GM23338 (cell line): Measurements from ENCODE around the gene ZDHHC23. TPM values are rescaled to one million over a fixed set of nuclear protein-coding genes. Genes with fewer than 3 reads are reported as not detected.
A peak's percentile ranks its signal among the peaks of the same experiment; 100 is the strongest.

Source experiments
- ATAC-seq: fragments of 200-7000 bp; cut with Tn5 transposase; 3 replicates; pipeline ENCODE4 v1.9.1; 2020
- DNase-seq: peaks from one replicate; pipeline ENCODE4 v3.0.0-alpha.2; 2015; ENCODE audit warnings: low spot score
- H2AFZ ChIP-seq: fragments of 200-600 bp; sonication (generic); 2 replicates; pipeline ENCODE4 v1.8.0; 2016; ENCODE audit warnings: antibody characterized with exemption, mild to moderate bottlenecking, moderate library complexity
- H3F3A ChIP-seq: fragments of 200-600 bp; sonication (generic); replicated peaks from 2 replicates; pipeline ENCODE4 v1.8.0; 2017; ENCODE audit warnings: antibody characterized with exemption, mixed run types, low read depth
- H3K27ac ChIP-seq: fragments of 200-600 bp; sonication (generic); 2 replicates; pipeline ENCODE4 v1.6.1; 2016; ENCODE audit warnings: low read depth
- H3K27me3 ChIP-seq: fragments of 200-600 bp; sonication (generic); 2 replicates; pipeline ENCODE4 v1.8.0; 2016; ENCODE audit warnings: mild to moderate bottlenecking, mixed run types, moderate library complexity; ENCODE audit not compliant: insufficient read depth
- H3K36me3 ChIP-seq: fragments of 200-600 bp; sonication (generic); 2 replicates; pipeline ENCODE4 v1.8.0; 2016; ENCODE audit warnings: mild to moderate bottlenecking; ENCODE audit not compliant: insufficient read depth
- H3K4me1 ChIP-seq: fragments of 200-600 bp; sonication (generic); 2 replicates; pipeline ENCODE4 v1.8.0; 2016; ENCODE audit warnings: mild to moderate bottlenecking, moderate library complexity; ENCODE audit not compliant: insufficient read depth
- H3K4me2 ChIP-seq: fragments of 200-600 bp; sonication (generic); 2 replicates; pipeline ENCODE4 v1.7.1; 2017; ENCODE audit warnings: mixed run types
- H3K4me3 ChIP-seq: fragments of 200-600 bp; sonication (generic); 2 replicates; pipeline ENCODE4 v1.6.1; 2016; ENCODE audit warnings: mixed run types
- H3K79me2 ChIP-seq: fragments of 200-600 bp; sonication (generic); replicated peaks from 2 replicates; pipeline ENCODE4 v1.8.0; 2017; ENCODE audit warnings: mild to moderate bottlenecking; ENCODE audit not compliant: insufficient read depth
- H3K9me2 ChIP-seq: fragments of 200-600 bp; sonication (generic); 2 replicates; pipeline ENCODE4 v1.8.0; 2017; ENCODE audit not compliant: insufficient read depth
- H4K20me1 ChIP-seq: fragments of 200-600 bp; sonication (generic); replicated peaks from 2 replicates; pipeline ENCODE4 v1.8.0; 2017; ENCODE audit warnings: mild to moderate bottlenecking; ENCODE audit not compliant: insufficient read depth
- H3K27ac Mint-ChIP-seq: 2 replicates; pipeline ENCODE4 v1.8.0; 2020; ENCODE audit warnings: inconsistent platforms, mild to moderate bottlenecking, moderate library complexity, mixed read lengths
- H3K27me3 Mint-ChIP-seq: 3 replicates; pipeline ENCODE4 v1.8.0; 2022; ENCODE audit warnings: low read depth, mild to moderate bottlenecking, moderate library complexity, mixed read lengths, inconsistent platforms; ENCODE audit not compliant: insufficient read depth, poor library complexity
- H3K36me3 Mint-ChIP-seq: 3 replicates; pipeline ENCODE4 v1.8.0; 2021; ENCODE audit warnings: low read depth, mild to moderate bottlenecking, inconsistent platforms, moderate library complexity, mixed read lengths
- H3K4me1 Mint-ChIP-seq: 3 replicates; pipeline ENCODE4 v1.8.0; 2020; ENCODE audit warnings: mild to moderate bottlenecking, inconsistent platforms, mixed read lengths
- H3K4me3 Mint-ChIP-seq: 3 replicates; pipeline ENCODE4 v1.8.0; 2021; ENCODE audit warnings: moderate library complexity, mild to moderate bottlenecking, inconsistent platforms, mixed read lengths
- H3K9me3 Mint-ChIP-seq: 3 replicates; pipeline ENCODE4 v1.8.0; 2020; ENCODE audit warnings: moderate library complexity, mild to moderate bottlenecking, inconsistent platforms, mixed read lengths
- CTCF ChIP-seq, 2 experiments: fragments of 200-600 bp in 1 of 2; sonication (generic) in 1 of 2; conservative IDR thresholded peaks; 2 replicates each; pipeline versions ENCODE4 v1.5.1 to v1.6.1; 2016 to 2017; ENCODE audit warnings: antibody characterized with exemption in 2 of 2, low read depth in 2 of 2, mild to moderate bottlenecking in 2 of 2, moderate library complexity in 1 of 2
- ZNF462 ChIP-seq: fragments of 250-450 bp; sonication (Bioruptor Pico); IDR thresholded peaks from 2 replicates; pipeline ENCODE4 v1.5.0; 2020; ENCODE audit warnings: mild to moderate bottlenecking, moderate library complexity
- polyA plus RNA-seq: library from polyadenylated mRNA; unstranded; fragments of >200 nt; fragmentation: Nextera tagmentation; extraction: Ambion mirVana; gene quantifications from 2 replicates; pipeline ENCODE4 v1.2.1, GENCODE V29; 2016
- total RNA-seq: library from RNA; depleted of rRNA; stranded (reverse); fragments of >200 nt; shearing (Covaris generic); gene quantifications from 2 replicates; pipeline ENCODE4 v1.2.3, GENCODE V29; 2014

ZDHHC23 gene
- total and polyA plus RNA-seq, 2 experiments from 2014 or later: 3.5 to 14.5 TPM

GRCh38 chr3:113910966-113911365 is 36.8 kb upstream of the ZDHHC23 start (continued):
- TF ChIP-seq CTCF (conservative IDR thresholded peaks at IDR 0.05; ENCODE audit: low read depth in 2 of 2): no peak

DNA sequence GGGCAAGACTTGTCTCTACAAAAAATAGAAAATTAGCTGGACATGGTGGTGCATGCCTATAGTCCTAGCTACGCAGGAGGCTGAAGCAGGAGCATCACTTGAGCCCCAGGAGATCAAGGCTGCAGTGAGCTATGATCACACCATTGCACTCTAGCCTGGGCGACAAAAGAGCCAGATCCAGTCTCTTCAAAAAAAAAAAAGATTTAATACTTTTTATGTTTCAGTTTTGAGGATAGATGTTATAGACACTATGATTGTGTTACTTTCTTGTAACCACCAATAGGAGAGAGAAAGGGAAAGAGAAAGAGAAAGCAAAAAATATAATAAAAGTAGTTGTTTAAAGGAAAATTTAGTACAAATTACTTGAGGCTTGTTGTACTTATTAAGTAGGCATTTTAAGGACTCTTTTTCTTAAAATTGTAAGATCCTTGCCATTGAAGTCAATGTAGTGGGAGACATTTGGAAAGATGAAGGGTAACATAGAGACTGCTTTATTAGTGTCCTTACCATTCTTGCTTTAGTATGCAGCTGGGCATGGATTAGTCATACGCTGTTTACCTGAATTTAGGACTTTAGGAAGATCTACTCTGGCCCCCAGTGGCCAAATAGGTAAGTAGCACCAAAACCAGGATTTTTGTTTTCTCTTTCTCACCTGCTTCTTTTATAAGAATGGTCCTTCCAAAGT is 35.1 kb upstream of the ZDHHC23 start:
- no peak overlapping the region for H3K4me2 ChIP-seq
- no peaks in the 10 kb centered on the region for H3K36me3 Mint-ChIP-seq
- no peaks in the 10 kb centered on the region for H3K9me3 Mint-ChIP-seq

More for the DNA sequence above, 35.1 kb upstream of the ZDHHC23 start:
- Histone ChIP-seq H3K4me3 (no peak overlapping the region), H3K27ac (no peak overlapping the region), H3K79me2 (no peaks in the 10 kb centered on the region), H3K27me3 (no peaks in the 10 kb centered on the region), H2AFZ (no peak overlapping the region), H3K9me2 (no peaks in the 10 kb centered on the region), H4K20me1 (no peaks in the 10 kb centered on the region), H3F3A (no peaks in the 10 kb centered on the region), H3K36me3 (no peaks in the 10 kb centered on the region), H3K4me1 (no peaks in the 10 kb centered on the region)
- TF ChIP-seq CTCF (conservative IDR thresholded peaks at IDR 0.05; ENCODE audit: low read depth in 2 of 2): peak; percentile 80 to 89
- no peak for TF ChIP-seq ZNF462
- peaks cover 4% of the 10 kb centered on the region; the same call in 1 of the 3 replicates for H3K4me1 Mint-ChIP-seq
- peaks cover 2% of the 10 kb centered on the region for H3K27me3 Mint-ChIP-seq
- DNase-seq (peak; percentile 94), ATAC-seq (peak; percentile 97)
- no peak overlapping the region for H3K27ac Mint-ChIP-seq
- H3K4me3 Mint-ChIP-seq: no peak overlapping the region
